Activated CD8-positive, alpha-beta memory T cell treated with anti-CD3 and anti-CD28 coated beads, Interleukin-2, amount 10 ng/mL, durations not matched to agents 7 days and 5 days (primary cell): ENCODE results near the gene TLCD3A. TPM values are rescaled to one million over a fixed set of nuclear protein-coding genes. Genes with fewer than 3 reads are reported as not detected.

ENCODE experiments used
- ATAC-seq: fragments of 150-1000 bp; cut with Tn5 transposase; one replicate; pipeline ENCODE4 v1.10.0; 2021; ENCODE audit warnings: moderate library complexity
- CTCF ChIA-PET: fragments of 350-600 bp; sonication (Branson Sonifier 250); formaldehyde crosslinking; loops from one replicate; lab custom pipeline; 2021; ENCODE audit warnings: antibody characterized with exemption; lab: Charles Lee
- DNase-seq: peaks from one replicate; pipeline ENCODE4 v3.0.0-alpha.2; 2020
- H3K27ac Mint-ChIP-seq: one replicate; pipeline ENCODE4 v1.8.0; 2021; ENCODE audit warnings: mild to moderate bottlenecking, mixed read lengths
- H3K27me3 Mint-ChIP-seq: one replicate; pipeline ENCODE4 v1.8.0; 2021; ENCODE audit warnings: mixed read lengths
- H3K36me3 Mint-ChIP-seq: one replicate; pipeline ENCODE4 v1.8.0; 2021; ENCODE audit warnings: mild to moderate bottlenecking, mixed read lengths
- H3K4me1 Mint-ChIP-seq: one replicate; pipeline ENCODE4 v1.8.0; 2021; ENCODE audit warnings: mixed read lengths
- H3K4me3 Mint-ChIP-seq: one replicate; pipeline ENCODE4 v1.8.0; 2021; ENCODE audit warnings: mild to moderate bottlenecking, moderate library complexity, mixed read lengths
- H3K9me3 Mint-ChIP-seq: one replicate; pipeline ENCODE4 v1.8.0; 2022; ENCODE audit warnings: low read depth, mixed read lengths
- total RNA-seq, 2 experiments: library from RNA; stranded (reverse); gene quantifications; one replicate each; pipeline ENCODE4 v1.2.3, GENCODE V29; 2021

The TLCD3A gene
- 10 to 100 TPM in 1 of 2 experiments, 1 to 10 TPM in 1; 8.4 to 10.2 TPM for total RNA-seq

DNA sequence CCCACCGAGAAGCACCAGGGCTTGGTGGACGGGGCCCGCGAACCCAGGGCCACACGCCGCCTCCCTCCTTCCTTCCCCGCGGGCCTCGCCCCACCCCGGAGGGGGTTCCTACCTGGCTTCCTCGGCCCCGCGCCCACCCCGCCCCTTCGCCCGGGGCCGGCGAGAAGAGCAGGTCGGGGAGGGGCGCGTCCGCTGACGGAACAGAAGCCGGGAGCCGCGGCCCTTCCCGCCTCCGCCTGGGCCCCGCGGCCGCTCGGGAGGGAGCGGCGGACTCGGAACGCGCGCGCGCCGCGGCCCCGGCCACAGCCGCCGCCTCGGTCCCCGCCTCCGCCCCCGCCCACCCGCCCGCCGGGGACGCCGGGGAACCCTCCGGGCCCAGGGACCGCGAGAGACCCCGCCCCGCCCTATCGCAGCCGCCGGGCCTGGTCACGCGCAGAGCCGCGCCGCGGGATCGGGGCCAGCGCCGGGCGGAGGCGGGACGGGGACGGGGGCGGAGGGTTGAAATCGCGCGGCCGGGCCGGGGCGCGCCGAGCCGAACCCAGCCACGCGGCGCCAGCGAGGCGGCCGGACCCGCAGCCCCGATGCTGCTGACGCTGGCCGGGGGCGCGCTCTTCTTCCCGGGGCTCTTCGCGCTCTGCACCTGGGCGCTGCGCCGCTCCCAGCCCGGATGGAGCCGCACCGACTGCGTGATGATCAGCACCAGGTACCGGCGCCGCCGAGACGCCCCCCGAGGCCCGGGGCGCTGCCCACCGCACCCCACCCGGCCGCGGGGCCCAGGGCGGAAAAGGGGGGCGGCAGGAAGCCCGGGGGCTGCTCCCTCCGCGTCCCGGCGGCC lies at the start of gene TLCD3A:
Gene TLCD3A (plus strand): TSS at position 530 of the 835 bp plus-strand sequence. CDS start 52 bp downstream, at position 582.
- H3K27me3 Mint-ChIP-seq, result no peaks in the 10 kb centered on the region
- peaks cover 12% of the 10 kb centered on the region for H3K4me1 Mint-ChIP-seq
- H3K9me3 Mint-ChIP-seq, result no peaks in the 10 kb centered on the region
- H3K4me3 Mint-ChIP-seq, result peak within 1 kb of the TSS; percentile 78
- CTCF ChIA-PET, result interaction anchor here (0.9 to 1.3 kb wide), 2 partner anchors 11 to 20 kb away, joined by 3 read pairs; partner anchors contain the start of gene GEMIN4
- peaks cover 17% of the 10 kb centered on the region for H3K36me3 Mint-ChIP-seq
- ATAC-seq, result peak; percentile 80
- DNase-seq, result peak; percentile 61
- peak within 1 kb of the TSS; percentile 75 for H3K27ac Mint-ChIP-seq

DNA sequence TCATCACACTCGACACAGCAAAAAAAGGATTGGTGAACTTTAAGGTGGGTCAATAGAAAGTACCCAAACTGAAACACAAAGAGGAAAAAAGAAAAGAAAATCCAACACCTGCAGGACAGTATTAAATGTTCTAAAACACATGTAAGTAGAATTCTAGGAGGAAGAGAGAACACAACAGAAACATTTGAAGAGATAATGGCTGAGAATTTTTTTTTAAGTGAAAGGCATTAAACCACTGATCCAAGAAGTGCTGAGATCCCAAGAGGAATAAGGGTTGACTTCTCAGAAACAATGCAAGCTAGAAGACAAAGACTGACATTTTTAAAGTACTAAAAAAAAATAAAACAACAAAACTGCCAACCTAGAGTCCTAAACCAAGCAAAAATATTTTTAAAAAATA lies 49.4 kb upstream of the TLCD3A start:
- ATAC-seq (no peak), DNase-seq (no peak)
- Mint-ChIP-seq H3K27me3 (no peaks in the 10 kb centered on the region), H3K36me3 (peaks cover 24% of the 10 kb centered on the region), H3K4me3 (no peak overlapping the region), H3K4me1 (peaks cover 19% of the 10 kb centered on the region), H3K27ac (no peak overlapping the region), H3K9me3 (no peaks in the 10 kb centered on the region)
- CTCF ChIA-PET, result interaction anchor here (0.6 to 1.2 kb wide), 4 partner anchors 9 to 271 kb away, joined by 3 read pairs; no protein-coding TSS in a partner anchor

DNA sequence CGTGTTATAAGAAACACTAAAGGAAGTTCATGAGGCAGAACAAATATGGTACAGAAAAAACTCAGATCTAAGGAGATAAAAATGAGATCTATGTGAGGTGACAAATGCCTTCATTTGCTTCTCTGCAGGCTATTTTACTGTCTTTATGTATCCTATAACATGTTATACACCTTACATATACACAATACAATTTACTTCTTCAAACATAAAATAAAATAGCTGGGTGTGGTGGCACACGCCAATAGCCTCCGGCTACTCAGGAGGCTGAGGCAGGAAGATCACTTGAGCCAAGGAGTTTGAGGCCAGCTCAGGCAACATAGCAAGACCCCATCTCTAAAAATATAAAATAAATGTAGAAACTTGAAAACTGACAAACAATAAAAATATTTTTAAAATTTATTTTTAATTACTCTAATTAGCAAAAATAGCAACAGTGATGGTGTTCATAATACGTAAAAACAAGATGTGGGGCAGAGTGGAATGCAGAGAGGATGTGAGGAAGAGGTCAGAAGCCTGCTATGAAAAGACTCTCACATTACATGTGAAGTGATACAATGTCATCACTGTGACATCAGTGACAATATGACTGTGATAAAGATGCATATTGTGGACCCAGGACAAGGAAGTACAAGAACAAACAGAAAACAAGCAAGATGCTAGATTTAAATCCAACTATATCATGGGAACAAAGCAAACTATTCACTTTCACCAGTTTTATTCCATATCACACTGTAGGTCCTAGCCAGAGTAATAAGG lies 48.7 kb upstream of the TLCD3A start:
- peaks cover 28% of the 10 kb centered on the region for H3K36me3 Mint-ChIP-seq
- CTCF ChIA-PET, result interaction anchor here (0.6 to 1.2 kb wide), 4 partner anchors 10 to 272 kb away, joined by 3 read pairs; no protein-coding TSS in a partner anchor
- no peaks in the 10 kb centered on the region for H3K9me3 Mint-ChIP-seq

DNA sequence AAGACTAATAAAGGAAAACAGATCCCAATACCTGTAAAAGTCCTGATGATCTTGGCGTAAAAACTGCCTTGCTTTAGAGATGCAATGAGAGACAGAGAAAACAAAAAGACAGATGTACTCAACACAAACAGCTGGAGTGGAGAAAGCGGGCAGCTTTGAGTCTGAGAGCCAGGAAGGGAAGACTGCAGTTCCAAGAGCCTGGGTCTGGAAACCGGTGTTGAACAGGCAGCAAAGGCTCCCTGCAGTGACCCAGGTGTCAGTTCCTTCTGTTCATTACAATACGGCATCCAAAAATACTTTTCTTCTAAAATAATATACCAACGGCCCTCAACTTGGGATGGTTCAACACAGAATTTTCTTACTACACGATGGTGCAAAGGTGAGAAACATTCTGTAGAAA lies 47.4 kb upstream of the TLCD3A start:
- ATAC-seq (no peak), DNase-seq (no peak)
- H3K36me3 Mint-ChIP-seq, result peaks cover 25% of the 10 kb centered on the region
- no peak overlapping the region for H3K27ac Mint-ChIP-seq
- H3K9me3 Mint-ChIP-seq, result no peaks in the 10 kb centered on the region
- CTCF ChIA-PET, result interaction anchor here (1.0 to 1.1 kb wide), 2 partner anchors 15 to 273 kb away, joined by 3 to 5 read pairs; no protein-coding TSS in a partner anchor
- no peak overlapping the region for H3K4me3 Mint-ChIP-seq
- peaks cover 19% of the 10 kb centered on the region for H3K4me1 Mint-ChIP-seq
- H3K27me3 Mint-ChIP-seq, result no peaks in the 10 kb centered on the region

More for the DNA sequence above, 48.7 kb upstream of the TLCD3A start:
- H3K4me3 Mint-ChIP-seq, result no peak overlapping the region
- ATAC-seq (no peak), DNase-seq (no peak)
- peaks cover 19% of the 10 kb centered on the region for H3K4me1 Mint-ChIP-seq
- H3K27me3 Mint-ChIP-seq, result no peaks in the 10 kb centered on the region
- no peak overlapping the region for H3K27ac Mint-ChIP-seq

DNA sequence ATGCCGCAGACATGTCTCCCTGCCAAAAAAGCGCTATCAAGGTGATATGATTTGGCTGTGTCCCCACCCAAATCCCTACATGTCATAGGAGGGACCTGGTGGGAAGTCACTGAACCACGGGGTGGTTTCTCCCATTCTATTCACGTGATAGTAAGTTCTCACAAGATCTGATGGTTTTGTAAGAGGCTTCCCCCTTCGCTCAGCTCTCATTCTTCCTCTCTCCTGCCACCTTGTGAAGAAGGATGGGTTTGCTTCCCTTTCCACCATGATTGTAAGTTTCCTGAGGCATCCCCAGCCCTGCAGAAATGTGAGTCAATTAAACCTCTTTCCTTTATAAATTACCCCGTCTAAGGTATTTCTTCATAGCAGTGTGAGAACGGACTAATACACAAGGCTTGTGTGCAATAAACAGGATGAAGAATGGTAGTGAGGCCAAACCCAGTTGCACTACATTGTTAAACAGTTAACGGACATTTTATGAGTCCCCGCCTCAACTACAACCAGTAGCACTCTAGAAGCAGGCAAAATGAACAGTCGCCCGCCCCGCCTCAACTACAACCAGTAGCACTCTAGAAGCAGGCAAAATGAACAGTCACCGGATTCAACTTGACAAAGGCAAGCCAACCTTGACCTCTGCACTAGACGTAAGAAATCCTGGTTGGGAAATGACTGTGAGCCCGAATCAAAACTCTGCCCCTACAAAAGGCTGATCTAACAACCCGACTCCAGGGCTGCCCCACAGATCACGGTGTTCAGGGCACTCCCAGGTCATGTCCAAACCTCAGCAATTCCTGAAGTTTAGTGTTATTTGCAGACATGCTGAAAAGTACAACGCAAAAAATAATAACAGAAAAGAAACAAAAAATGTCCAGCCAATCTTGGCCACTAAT lies 44.1 kb upstream of the TLCD3A start:
- DNase-seq, result no peak
- peaks cover 18% of the 10 kb centered on the region for H3K36me3 Mint-ChIP-seq
- CTCF ChIA-PET, result interaction anchor here (0.6 to 2.5 kb wide), 6 partner anchors 11 to 278 kb away, joined by 3 to 19 read pairs (median 4); a partner anchor contains a TSS
- no peak overlapping the region for H3K4me3 Mint-ChIP-seq
- no peak overlapping the region for H3K27ac Mint-ChIP-seq
- ATAC-seq, result no peak
- H3K4me1 Mint-ChIP-seq, result peaks cover 3% of the 10 kb centered on the region
- no peaks in the 10 kb centered on the region for H3K9me3 Mint-ChIP-seq
- no peaks in the 10 kb centered on the region for H3K27me3 Mint-ChIP-seq

DNA sequence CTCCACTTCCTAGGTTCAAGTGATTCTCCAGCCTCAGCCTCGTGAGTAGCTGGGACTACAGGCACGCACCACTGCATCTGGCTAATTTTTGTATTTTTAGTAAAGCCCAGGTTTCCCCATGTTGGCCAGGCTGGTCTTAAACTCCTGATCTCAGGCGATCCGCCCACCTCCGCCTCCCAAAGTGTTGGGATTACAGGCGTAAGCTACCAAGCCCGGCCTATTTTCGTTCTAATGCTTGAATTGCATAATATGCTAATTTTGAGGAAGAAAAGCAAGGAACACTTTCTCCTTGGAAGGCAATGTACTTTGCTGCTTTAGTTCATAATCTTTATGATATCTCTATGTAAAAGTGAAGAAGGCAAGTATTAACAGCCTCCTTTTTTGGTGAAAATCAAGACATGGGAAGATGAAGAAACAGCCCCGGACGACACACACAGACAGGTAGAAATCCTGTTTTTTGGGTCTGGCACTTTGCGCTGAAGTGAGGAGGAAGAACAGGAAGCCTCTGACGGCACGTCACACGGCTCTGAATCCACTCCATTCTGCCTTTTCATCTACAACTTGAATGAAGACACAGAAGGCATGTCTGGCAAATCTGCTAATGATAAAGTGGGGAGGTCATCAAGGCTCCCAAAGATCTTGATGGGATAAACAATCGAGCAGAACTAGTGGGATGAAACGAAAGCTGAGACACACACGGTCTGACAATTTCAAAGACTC lies 42.7 kb upstream of the TLCD3A start:
- CTCF ChIA-PET, result interaction anchor here (0.9 to 3.0 kb wide), 3 partner anchors 10 to 279 kb away, joined by 5 to 23 read pairs (median 6); a partner anchor contains a TSS
- DNase-seq, result no peak
- no peaks in the 10 kb centered on the region for H3K4me1 Mint-ChIP-seq
- peaks cover 17% of the 10 kb centered on the region for H3K36me3 Mint-ChIP-seq
- H3K9me3 Mint-ChIP-seq, result no peaks in the 10 kb centered on the region
- H3K27ac Mint-ChIP-seq, result no peak overlapping the region
- no peak for ATAC-seq
- H3K27me3 Mint-ChIP-seq, result no peaks in the 10 kb centered on the region
- H3K4me3 Mint-ChIP-seq, result no peak overlapping the region

DNA sequence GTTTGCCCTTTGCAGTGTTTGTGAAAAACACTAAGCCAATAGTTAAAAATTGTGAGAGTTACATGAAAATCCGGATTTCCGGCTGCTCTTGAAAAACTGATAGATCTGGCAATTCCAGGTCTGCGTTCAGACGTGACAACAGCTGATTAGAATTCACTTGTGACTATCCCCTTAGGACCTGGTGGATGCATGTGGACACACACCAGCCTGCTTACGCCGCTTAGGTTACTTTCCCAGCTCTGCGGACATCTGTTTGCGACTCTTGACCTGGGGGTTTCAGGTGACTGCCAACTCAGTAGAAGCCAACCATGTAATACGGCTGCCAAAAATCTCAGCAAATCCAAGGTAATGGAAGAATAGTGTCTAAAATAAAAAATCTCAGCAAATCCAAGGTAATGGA lies 42.0 kb upstream of the TLCD3A start:
- no peaks in the 10 kb centered on the region for H3K9me3 Mint-ChIP-seq
- no peaks in the 10 kb centered on the region for H3K27me3 Mint-ChIP-seq
- CTCF ChIA-PET, result interaction anchor here (3.0 kb wide), 1 partner anchor 11 kb away, joined by 23 read pairs; no protein-coding TSS in a partner anchor
- no peak overlapping the region for H3K27ac Mint-ChIP-seq
- H3K36me3 Mint-ChIP-seq, result peaks cover 21% of the 10 kb centered on the region
- no peaks in the 10 kb centered on the region for H3K4me1 Mint-ChIP-seq
- DNase-seq (no peak), ATAC-seq (no peak)
- no peak overlapping the region for H3K4me3 Mint-ChIP-seq

DNA sequence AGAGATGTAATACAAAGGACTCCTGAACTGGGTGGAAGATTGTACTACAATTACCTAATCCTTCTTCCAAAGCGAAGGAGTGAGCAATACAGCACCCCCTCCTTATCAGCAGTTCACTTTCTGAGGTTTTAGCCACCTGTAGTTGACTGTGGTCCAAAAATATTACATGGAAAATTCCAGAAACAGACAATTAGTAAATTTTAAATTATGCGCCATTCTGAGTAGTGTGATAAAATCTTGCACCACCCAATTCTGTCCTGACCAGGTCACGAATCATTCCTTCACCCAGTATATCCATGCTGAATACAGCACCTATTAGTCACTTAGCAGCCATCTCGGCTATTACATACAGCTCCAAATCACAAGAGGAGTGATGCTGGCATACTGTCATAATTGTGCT lies 41.0 kb upstream of the TLCD3A start:
- Mint-ChIP-seq H3K4me3 (no peak overlapping the region), H3K27ac (no peak overlapping the region), H3K36me3 (peaks cover 19% of the 10 kb centered on the region), H3K4me1 (no peaks in the 10 kb centered on the region), H3K27me3 (no peaks in the 10 kb centered on the region), H3K9me3 (no peaks in the 10 kb centered on the region)
- CTCF ChIA-PET, result interaction anchor here (1.2 to 3.0 kb wide), 3 partner anchors 10 to 279 kb away, joined by 5 to 23 read pairs (median 5); no protein-coding TSS in a partner anchor
- ATAC-seq (no peak), DNase-seq (no peak)

DNA sequence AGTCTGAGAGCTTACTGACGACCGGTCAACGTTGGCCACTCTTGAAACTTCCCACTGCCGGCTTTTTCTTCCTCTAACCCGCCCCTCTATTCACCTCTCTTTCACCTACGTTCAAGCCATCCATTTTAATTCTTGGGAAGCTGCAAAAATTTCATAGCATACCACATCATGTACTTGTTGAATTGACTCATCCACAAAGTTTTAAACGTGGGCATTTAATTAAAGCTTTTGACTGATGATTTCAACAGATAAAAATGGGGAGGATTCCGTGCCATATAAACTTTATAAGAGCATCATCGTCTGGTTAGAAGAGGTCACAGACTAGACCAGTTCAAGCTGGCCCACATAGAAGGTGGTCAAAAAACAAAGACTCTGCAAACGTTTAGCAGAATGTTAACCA lies 40.3 kb upstream of the TLCD3A start:
- Mint-ChIP-seq H3K36me3 (peaks cover 19% of the 10 kb centered on the region), H3K4me1 (no peaks in the 10 kb centered on the region), H3K27ac (no peak overlapping the region), H3K9me3 (no peaks in the 10 kb centered on the region), H3K4me3 (no peak overlapping the region), H3K27me3 (no peaks in the 10 kb centered on the region)
- CTCF ChIA-PET, result interaction anchor here (1.2 to 3.0 kb wide), 3 partner anchors 9 to 280 kb away, joined by 5 to 23 read pairs (median 5); no protein-coding TSS in a partner anchor
- DNase-seq (no peak), ATAC-seq (no peak)

DNA sequence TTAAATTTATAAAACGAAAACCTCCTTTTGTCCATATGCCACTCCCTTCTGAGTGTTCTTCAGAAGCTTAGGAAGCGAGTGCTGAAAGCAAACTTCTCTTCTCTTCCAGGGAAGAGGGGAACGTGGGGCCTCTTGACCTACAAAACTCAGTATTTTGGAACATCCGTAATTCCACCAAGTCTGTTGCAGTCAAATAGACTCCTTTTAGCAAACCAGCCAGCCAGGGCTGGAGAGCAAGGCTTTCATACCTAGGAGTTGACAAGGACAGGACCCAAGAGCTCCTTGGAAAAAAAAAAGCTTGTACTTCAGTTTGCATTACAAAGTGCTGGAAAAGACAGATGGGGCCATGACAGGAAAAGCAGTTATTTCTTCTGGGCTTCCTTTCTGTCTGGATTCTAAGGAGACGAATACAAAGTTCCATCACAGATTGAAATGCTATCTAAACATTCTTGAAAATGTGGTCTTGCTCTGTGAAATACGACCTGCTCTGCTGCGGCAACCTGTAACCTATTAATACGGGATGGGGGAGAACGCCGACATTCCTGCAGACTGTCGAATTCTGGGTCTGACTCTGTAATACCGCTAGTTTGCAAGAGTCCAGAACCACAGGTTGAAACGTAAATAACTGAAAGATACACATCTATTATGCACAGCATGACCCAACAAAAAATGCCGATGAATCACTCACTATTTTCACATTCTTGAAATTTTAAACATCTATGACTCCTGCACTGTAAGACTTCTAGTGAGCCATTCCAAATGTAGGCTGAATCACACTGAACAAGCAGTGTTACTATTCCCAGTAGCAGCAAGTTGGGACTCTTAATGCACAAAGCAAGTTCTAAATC lies 38.4 kb upstream of the TLCD3A start:
- H3K27ac Mint-ChIP-seq, result no peak overlapping the region
- ATAC-seq (no peak), DNase-seq (no peak)
- CTCF ChIA-PET, result interaction anchor here (1.5 kb wide), 1 partner anchor 282 kb away, joined by 12 read pairs; no protein-coding TSS in a partner anchor
- no peaks in the 10 kb centered on the region for H3K4me1 Mint-ChIP-seq
- peaks cover 13% of the 10 kb centered on the region for H3K36me3 Mint-ChIP-seq
- no peaks in the 10 kb centered on the region for H3K27me3 Mint-ChIP-seq
- no peak overlapping the region for H3K4me3 Mint-ChIP-seq
- H3K9me3 Mint-ChIP-seq, result no peaks in the 10 kb centered on the region

DNA sequence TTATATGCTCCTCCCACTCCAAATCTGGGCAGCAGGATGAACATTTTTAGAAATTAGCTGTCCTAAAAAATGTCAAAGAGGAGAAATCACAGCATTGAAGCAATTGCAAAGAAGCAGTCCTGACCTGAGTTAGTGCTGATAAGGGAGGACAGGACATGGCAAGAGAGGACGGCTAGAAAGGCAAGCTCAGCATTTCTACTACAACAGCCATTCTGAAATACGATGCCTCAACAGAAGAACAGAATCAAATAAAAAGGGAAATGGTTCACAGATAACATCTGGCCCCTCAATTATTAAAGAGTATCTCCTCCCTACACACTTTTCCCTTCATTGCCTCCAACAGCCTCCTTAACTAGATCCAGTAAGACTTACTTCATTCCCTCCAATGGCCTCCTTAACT lies 36.0 kb upstream of the TLCD3A start:
- no peak overlapping the region for H3K4me3 Mint-ChIP-seq
- no peak for DNase-seq
- no peaks in the 10 kb centered on the region for H3K27me3 Mint-ChIP-seq
- peaks cover 11% of the 10 kb centered on the region for H3K36me3 Mint-ChIP-seq
- H3K27ac Mint-ChIP-seq, result no peak overlapping the region
- no peak for ATAC-seq
- CTCF ChIA-PET, result interaction anchor here (2.0 kb wide), 1 partner anchor 284 kb away, joined by 8 read pairs; no protein-coding TSS in a partner anchor
- no peaks in the 10 kb centered on the region for H3K4me1 Mint-ChIP-seq
- no peaks in the 10 kb centered on the region for H3K9me3 Mint-ChIP-seq
